Neuronal stem cell (in vitro differentiated cells): Measurements from ENCODE around the gene STAT3.
A peak's percentile ranks its signal among the peaks of the same experiment; 100 is the strongest.

Experiments
- DNase-seq: peaks from one replicate; pipeline ENCODE4 v3.0.0-alpha.2; 2013; ENCODE audit warnings: low spot score
- H2AFZ ChIP-seq: one replicate; pipeline ENCODE4 v1.6.1; 2013; ENCODE audit warnings: mild to moderate bottlenecking, low read length, inconsistent platforms
- H2AK5ac ChIP-seq: 2 replicates; pipeline ENCODE4 v1.6.1; 2013; ENCODE audit warnings: low read depth, mild to moderate bottlenecking, inconsistent platforms, low read length, moderate library complexity, mixed read lengths
- H2BK120ac ChIP-seq: 2 replicates; pipeline ENCODE4 v1.6.1; 2013; ENCODE audit warnings: low read depth, mild to moderate bottlenecking, inconsistent platforms, low read length, moderate library complexity, mixed read lengths
- H2BK12ac ChIP-seq: one replicate; pipeline ENCODE4 v1.6.1; 2013; ENCODE audit warnings: low read length, inconsistent platforms
- H2BK15ac ChIP-seq: 2 replicates; pipeline ENCODE4 v1.6.1; 2013; ENCODE audit warnings: mild to moderate bottlenecking, low read length, inconsistent platforms, mixed read lengths
- H2BK5ac ChIP-seq: one replicate; pipeline ENCODE4 v1.6.1; 2013; ENCODE audit warnings: inconsistent platforms, mild to moderate bottlenecking, low read length, moderate library complexity
- H3K14ac ChIP-seq: one replicate; pipeline ENCODE4 v1.6.1; 2013; ENCODE audit warnings: low read length, inconsistent platforms
- H3K18ac ChIP-seq: 2 replicates; pipeline ENCODE4 v1.6.1; 2013; ENCODE audit warnings: low read length, inconsistent platforms
- H3K23ac ChIP-seq: 2 replicates; pipeline ENCODE4 v1.6.1; 2013; ENCODE audit warnings: low read depth, mild to moderate bottlenecking, mixed read lengths, low read length, inconsistent platforms; ENCODE audit not compliant: poor library complexity
- H3K27ac ChIP-seq: replicated peaks from 3 replicates; pipeline ENCODE4 v1.5.1; 2013; ENCODE audit warnings: low read length, inconsistent platforms
- H3K27me3 ChIP-seq, 3 experiments: 2 replicates each; pipeline ENCODE4 v1.6.1; 2013; ENCODE audit warnings: low read length in 3 of 3, mild to moderate bottlenecking in 2 of 3, inconsistent platforms in 1 of 3, low read depth in 1 of 3, mixed read lengths in 1 of 3, moderate library complexity in 1 of 3; ENCODE audit not compliant: control insufficient read depth in 3 of 3, insufficient read depth in 3 of 3
- H3K36me3 ChIP-seq, 2 donors: replicated peaks in 1 of 2; 2 replicates each; pipeline ENCODE4 v1.6.1; 2013; ENCODE audit warnings: low read length in 2 of 2; ENCODE audit not compliant: control insufficient read depth in 2 of 2, insufficient read depth in 2 of 2
- H3K4ac ChIP-seq: 2 replicates; pipeline ENCODE4 v1.6.1; 2013; ENCODE audit warnings: inconsistent platforms, mild to moderate bottlenecking, low read length, moderate library complexity
- H3K4me1 ChIP-seq, 2 donors: 1 replicate in 1 of 2; 2 replicates in 1 of 2; pipeline ENCODE4 v1.6.1; 2013; ENCODE audit warnings: low read length in 2 of 2, low read depth in 1 of 2; ENCODE audit not compliant: control insufficient read depth in 2 of 2, insufficient read depth in 1 of 2
- H3K4me2 ChIP-seq: one replicate; pipeline ENCODE4 v1.6.1; 2013; ENCODE audit warnings: mild to moderate bottlenecking, low read length, inconsistent platforms; ENCODE audit not compliant: insufficient read depth, poor library complexity, severe bottlenecking
- H3K4me3 ChIP-seq, 2 donors: 2 replicates each; pipeline ENCODE4 v1.5.1; 2013; ENCODE audit warnings: low read length in 2 of 2, mild to moderate bottlenecking in 2 of 2, inconsistent platforms in 1 of 2, moderate library complexity in 1 of 2
- H3K79me1 ChIP-seq: one replicate; pipeline ENCODE4 v1.6.1; 2013; ENCODE audit warnings: low read depth, mild to moderate bottlenecking, inconsistent platforms, low read length, moderate library complexity
- H3K9ac ChIP-seq: one replicate; pipeline ENCODE4 v1.6.1; 2013; ENCODE audit warnings: mild to moderate bottlenecking, low read depth, low read length, inconsistent platforms; ENCODE audit not compliant: poor library complexity
- H3K9me3 ChIP-seq, 2 donors: replicated peaks in 1 of 2; 2 replicates each; pipeline versions ENCODE3 to v1.6.1; 2013; ENCODE audit warnings: low read length in 2 of 2, mild to moderate bottlenecking in 2 of 2, inconsistent platforms in 1 of 2, low read depth in 1 of 2, mixed read lengths in 1 of 2, moderate library complexity in 1 of 2; ENCODE audit not compliant: control insufficient read depth in 2 of 2, insufficient read depth in 1 of 2
- H4K8ac ChIP-seq: one replicate; pipeline ENCODE4 v1.6.1; 2013; ENCODE audit warnings: low read depth, mild to moderate bottlenecking, inconsistent platforms, low read length, moderate library complexity
- H4K91ac ChIP-seq: one replicate; pipeline ENCODE4 v1.6.1; 2013; ENCODE audit warnings: low read length, low read depth, mild to moderate bottlenecking, inconsistent platforms; ENCODE audit not compliant: poor library complexity
- WGBS, 2 donors: extraction: QIAGEN DNeasy Blood & Tissue Kit; methylation state at CpG; one replicate each; pipeline ENCODE4 v1.1.7; 2013; ENCODE audit warnings: missing lambda C conversion rate in 2 of 2, mixed read lengths in 1 of 2; ENCODE audit not compliant: insufficient read length in 2 of 2, insufficient replicate concordance in 1 of 2; ENCODE audit errors: extremely low coverage in 2 of 2; 5-methylcytosine and 5-hydroxymethylcytosine counted together

The STAT3 gene

DNA sequence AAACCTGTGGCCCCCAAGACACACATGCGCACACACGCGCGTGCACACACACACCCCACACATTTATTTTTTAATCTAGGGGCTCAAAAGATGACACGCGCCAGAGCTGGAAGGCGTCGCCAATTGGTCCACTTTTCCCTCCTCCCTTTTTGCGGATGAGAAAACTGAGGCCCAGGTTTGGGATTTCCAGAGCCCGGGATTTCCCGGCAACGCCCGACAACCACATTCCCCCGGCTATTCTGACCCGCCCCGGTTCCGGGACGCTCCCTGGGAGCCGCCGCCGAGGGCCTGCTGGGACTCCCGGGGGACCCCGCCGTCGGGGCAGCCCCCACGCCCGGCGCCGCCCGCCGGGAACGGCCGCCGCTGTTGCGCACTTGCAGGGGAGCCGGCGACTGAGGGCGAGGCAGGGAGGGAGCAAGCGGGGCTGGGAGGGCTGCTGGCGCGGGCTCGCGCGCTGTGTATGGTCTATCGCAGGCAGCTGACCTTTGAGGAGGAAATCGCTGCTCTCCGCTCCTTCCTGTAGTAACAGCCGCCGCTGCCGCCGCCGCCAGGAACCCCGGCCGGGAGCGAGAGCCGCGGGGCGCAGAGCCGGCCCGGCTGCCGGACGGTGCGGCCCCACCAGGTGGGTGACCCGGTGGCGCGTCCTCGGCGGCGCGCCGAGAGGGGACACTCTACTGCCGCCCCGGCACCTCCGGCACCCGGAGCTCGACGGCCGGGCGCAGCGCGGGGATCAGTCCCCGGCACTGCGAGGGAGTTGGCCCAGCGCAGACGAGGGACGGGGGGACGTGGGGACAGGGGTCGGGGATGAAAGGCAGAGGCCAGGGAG is 100.1 kb downstream of the STAT3 start, which contains the start of gene STAT5A:
Gene STAT5A, plus strand, starts transcription at position 522 of the 826 bp plus-strand sequence. CDS start 914 bp downstream, outside the sequence.
- peak within 1 kb of the TSS; percentile 84 for H3K4ac ChIP-seq
- peak within 1 kb of the TSS; percentile 90 for H2BK15ac ChIP-seq
- peak within 1 kb of the TSS; percentile 85 for H3K18ac ChIP-seq
- H4K91ac ChIP-seq: no peak within 1 kb of the TSS
- H3K27ac ChIP-seq: no peak within 1 kb of the TSS
- H3K36me3 ChIP-seq: no peaks in the 10 kb centered on the region
- peaks cover 2 to 19% of the 10 kb centered on the region in 2 donors for H3K4me1 ChIP-seq
- H2BK5ac ChIP-seq: peak within 1 kb of the TSS; percentile 66
- peak within 1 kb of the TSS; percentile 17 for H4K8ac ChIP-seq
- H2BK12ac ChIP-seq: peak within 1 kb of the TSS; percentile 41
- peak within 1 kb of the TSS; percentile 91 for H3K23ac ChIP-seq
- peaks cover 2% of the 10 kb centered on the region for H3K79me1 ChIP-seq
- no peak for DNase-seq
- H3K9me3 ChIP-seq: no peaks in the 10 kb centered on the region
- H3K9ac ChIP-seq: peak within 1 kb of the TSS; percentile 60
- peak within 1 kb of the TSS; percentile 67 for H3K14ac ChIP-seq
- H2BK120ac ChIP-seq: peak within 1 kb of the TSS; percentile 22
- peak within 1 kb of the TSS; percentile 96 for H2AK5ac ChIP-seq
- peaks cover 7 to 39% (median 38%) of the 10 kb centered on the region in 3 experiments for H3K27me3 ChIP-seq
- peak within 1 kb of the TSS; percentile 83 for H3K4me2 ChIP-seq
- WGBS, 2 donors: no CpG with 5 or more reads among the region's 88 CpGs
- H2AFZ ChIP-seq: peak within 1 kb of the TSS; percentile 78
- H3K4me3 ChIP-seq: peak within 1 kb of the TSS; percentile 6 to 79

- no CpG with 5 or more reads among the region's 14 CpGs for WGBS, 2 donors
- H4K91ac ChIP-seq: no peak overlapping the region
Observed at GRCh38 chr17:42287305-42287976, 100.8 kb downstream of the STAT3 start.

GRCh38 chr17:42286411-42287221 is 101.6 kb downstream of the STAT3 start:
- Histone ChIP-seq H4K91ac (no peak overlapping the region), H3K23ac (no peak overlapping the region), H3K4me2 (no peak overlapping the region), H2AK5ac (no peak overlapping the region), H4K8ac (no peak overlapping the region), H3K4me1 (peaks cover 6 to 23% of the 10 kb centered on the region in 2 donors), H3K9ac (no peak overlapping the region), H3K27me3 (peaks cover 7 to 39% (median 38%) of the 10 kb centered on the region in 3 experiments), H3K4ac (no peak overlapping the region), H3K27ac (no peak overlapping the region), H3K14ac (no peak overlapping the region), H2BK12ac (no peak overlapping the region), H2BK120ac (peak overlapping the region; percentile 11), H2BK15ac (no peak overlapping the region), H2AFZ (peak overlapping the region; percentile 48), H2BK5ac (peak overlapping the region; percentile 88), H3K4me3 (no peak overlapping the region), H3K18ac (no peak overlapping the region), H3K79me1 (peaks cover 2% of the 10 kb centered on the region), H3K9me3 (no peaks in the 10 kb centered on the region), H3K36me3 (no peaks in the 10 kb centered on the region)
- no CpG with 5 or more reads among the region's 5 CpGs for WGBS, 2 donors
- DNase-seq: no peak

More at GRCh38 chr17:42287305-42287976, 100.8 kb downstream of the STAT3 start:
- H2BK120ac ChIP-seq: peak overlapping the region; percentile 22
- no peak overlapping the region for H2BK5ac ChIP-seq
- peaks cover 4 to 19% of the 10 kb centered on the region in 2 donors for H3K4me1 ChIP-seq
- H3K4me2 ChIP-seq: no peak overlapping the region
- H3K27ac ChIP-seq: no peak overlapping the region
- H3K9me3 ChIP-seq: no peaks in the 10 kb centered on the region
- H3K27me3 ChIP-seq: peaks cover 7 to 39% (median 38%) of the 10 kb centered on the region in 3 experiments
- H3K14ac ChIP-seq: peak overlapping the region; percentile 67
- H4K8ac ChIP-seq: no peak overlapping the region
- no peak overlapping the region for H2BK12ac ChIP-seq
- H3K18ac ChIP-seq: peak overlapping the region; percentile 39
- no peak for DNase-seq
- peak overlapping the region; percentile 90 for H2BK15ac ChIP-seq
- no peak overlapping the region for H3K9ac ChIP-seq
- H2AFZ ChIP-seq: peak overlapping the region; percentile 48
- peak overlapping the region; percentile 16 for H2AK5ac ChIP-seq
- H3K4me3 ChIP-seq: peak overlapping the region in 1 of 2 donors; percentile 79
- no peaks in the 10 kb centered on the region for H3K36me3 ChIP-seq
- peaks cover 2% of the 10 kb centered on the region for H3K79me1 ChIP-seq
- H3K23ac ChIP-seq: peak overlapping the region; percentile 76
- no peak overlapping the region for H3K4ac ChIP-seq
